Dermis microvascular lymphatic vessel endothelial cell (primary cell): ENCODE measurements around the gene SORL1-AS1.

Source experiments
- DNase-seq, 2 donors: peaks; one replicate each; pipeline versions ENCODE4 v3.0.0 to v3.0.0-alpha.2; 2010; ENCODE audit warnings: low read depth in 2 of 2

The SORL1-AS1 gene

DNA sequence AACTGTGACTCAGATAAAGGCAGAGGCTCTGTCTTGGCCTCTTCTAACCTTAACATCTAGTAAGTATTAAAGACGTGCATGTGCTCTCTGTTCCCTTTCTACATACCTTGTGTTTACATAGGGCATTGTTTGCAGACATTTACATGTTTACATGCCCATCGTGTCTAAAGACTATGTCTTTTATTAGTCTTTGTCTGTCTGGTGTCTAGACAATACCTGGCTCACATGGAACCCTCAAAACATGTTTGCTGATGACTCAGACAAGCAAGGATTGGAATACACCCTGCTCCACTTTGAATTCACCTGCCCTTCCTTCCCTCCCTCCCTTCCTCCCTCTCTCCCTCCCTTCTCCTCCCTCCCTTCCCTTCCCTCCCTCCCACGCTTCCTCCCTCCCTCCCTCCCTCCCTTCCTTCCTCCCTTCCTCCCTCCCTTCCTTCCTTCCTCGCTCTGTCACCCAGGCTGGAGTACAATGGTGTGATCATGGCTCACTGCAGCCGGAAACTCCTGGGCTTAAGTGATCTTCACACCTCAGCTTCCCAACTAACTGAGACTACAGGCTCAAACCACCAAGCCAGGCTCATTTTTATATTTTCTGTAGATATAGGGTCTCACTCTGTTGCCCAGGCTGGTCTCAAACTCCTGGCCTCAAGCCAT is 23.7 kb upstream of the SORL1-AS1 start:
- DNase-seq: no peak

DNA sequence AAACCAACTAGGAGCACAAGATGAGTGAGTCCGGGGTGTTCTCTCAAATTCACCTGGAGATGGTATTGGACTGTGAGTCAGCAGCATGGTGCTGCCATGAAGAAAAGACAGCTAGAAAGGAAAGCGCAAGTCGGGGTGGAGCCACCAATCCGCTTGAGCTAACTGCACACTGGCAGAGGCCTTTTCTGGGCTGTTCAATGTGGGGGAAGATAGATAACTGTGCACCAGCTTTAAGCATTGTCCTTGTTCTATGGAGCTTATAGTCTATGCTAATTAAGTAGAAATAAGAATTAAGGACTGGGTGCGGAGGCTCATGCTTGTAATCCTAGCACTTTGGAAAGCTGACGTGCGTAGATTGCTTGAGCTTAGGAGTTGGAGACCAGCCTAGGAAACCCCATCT is 21.9 kb upstream of the SORL1-AS1 start:
- DNase-seq: no peak

DNA sequence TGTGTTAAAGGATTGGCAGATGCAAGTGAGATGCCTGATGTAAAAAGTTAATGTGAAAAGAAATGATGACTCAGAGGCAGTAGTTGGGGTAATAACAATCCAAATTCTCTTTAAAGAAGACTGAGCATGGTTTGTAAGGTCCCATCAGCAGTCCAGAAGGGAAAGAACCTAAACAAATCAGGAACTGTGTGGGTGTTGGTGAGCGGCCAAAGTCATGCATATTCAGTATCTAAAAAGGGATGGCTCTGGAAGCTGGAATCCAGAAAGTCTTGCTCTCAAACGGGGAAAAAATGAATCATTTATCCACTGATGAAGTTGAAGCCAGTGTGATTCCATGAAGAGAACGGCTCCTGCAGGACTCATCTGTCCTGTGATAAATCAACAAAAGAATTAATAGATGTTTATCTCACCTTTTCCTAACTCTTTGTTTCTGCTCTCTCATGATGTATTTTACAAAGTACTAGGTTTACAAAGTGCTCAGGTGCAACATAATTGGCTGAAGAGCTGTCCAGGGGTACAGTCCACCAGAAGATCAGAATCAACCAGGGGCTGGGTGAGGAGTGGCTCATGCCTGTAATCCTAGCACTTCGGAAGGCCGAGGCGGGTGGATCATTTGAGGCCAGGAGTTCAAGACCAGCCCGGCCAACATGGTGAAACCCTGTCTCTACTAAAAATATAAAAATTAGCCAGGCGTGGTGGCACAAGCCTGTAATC is 20.5 kb upstream of the SORL1-AS1 start:
- no peak for DNase-seq

DNA sequence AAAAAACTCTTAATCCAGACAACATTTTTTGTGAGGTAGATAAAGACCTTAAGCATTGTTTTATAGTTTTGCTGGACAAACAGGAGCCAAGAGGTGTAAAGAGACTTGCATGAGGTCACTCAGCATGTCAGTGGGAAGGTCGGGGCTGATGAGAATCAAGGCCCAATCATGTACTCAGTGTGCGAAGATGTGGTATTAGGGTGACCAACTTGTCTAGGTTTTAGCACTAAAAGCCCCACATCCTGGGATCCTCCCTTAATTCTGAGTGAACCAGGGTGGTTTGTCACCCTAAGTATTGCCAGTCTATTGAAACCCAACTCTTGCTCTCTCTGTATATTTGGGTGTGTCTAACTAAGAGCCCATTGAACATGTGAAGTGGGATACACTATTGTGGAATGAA is 19.5 kb upstream of the SORL1-AS1 start:
- DNase-seq: no peak

DNA sequence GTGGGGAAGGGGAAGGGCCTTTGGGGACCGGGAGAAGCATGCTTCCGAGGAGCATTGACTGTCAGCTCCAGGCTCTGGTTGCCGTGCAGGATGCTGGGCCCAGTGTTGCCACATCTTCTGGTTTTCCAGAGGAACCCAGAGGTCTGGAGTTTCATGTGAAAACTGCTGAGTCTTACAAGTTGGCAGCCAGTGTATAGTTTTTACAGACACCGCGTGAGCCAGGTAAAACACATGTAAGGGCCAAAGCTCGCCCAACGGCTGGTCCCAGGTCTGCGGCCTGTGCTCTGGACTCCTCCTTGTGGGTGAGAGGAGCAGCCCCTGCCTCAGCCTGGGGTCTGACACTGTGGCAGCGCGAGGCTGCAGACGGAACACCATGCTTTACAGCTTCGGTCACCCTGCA is 18.4 kb upstream of the SORL1-AS1 start:
- no peak for DNase-seq

DNA sequence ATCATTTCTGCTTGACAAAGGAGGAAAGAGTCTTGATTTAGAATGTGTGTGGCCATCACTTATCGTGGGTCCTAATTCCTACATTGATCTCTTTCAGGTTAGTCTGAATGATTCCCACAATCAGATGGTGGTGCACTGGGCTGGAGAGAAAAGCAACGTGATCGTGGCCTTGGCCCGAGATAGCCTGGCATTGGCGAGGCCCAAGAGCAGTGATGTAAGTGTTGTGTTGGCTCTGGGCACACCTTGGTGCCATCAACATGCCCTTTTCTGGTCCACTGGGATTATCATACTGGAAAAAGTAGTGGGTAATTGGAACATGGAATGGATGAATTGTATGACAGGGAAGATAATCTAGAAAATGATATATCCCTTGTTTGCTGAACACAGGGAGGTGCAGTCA is 17.1 kb upstream of the SORL1-AS1 start:
- DNase-seq: no peak

DNA sequence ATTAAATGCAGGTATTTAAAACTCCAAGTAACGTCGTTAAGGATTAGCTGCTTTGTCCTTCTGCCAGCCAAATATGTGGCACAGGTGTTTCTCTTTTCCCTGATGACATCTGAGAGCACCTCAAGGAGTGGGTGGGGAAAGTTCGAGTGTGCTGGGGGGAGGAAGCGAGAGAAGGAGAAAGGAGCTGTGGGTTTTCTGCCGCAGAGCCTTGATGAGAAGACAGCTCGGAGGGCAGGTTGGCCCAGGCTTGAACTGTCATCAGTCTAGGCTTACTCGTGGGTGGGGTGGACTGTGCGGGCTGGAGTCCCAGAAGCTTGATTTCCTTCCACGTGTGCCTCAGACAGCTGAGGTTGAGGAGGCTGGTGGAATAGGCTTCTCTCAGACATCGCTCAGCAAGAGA is 15.2 kb upstream of the SORL1-AS1 start:
- DNase-seq: no peak

DNA sequence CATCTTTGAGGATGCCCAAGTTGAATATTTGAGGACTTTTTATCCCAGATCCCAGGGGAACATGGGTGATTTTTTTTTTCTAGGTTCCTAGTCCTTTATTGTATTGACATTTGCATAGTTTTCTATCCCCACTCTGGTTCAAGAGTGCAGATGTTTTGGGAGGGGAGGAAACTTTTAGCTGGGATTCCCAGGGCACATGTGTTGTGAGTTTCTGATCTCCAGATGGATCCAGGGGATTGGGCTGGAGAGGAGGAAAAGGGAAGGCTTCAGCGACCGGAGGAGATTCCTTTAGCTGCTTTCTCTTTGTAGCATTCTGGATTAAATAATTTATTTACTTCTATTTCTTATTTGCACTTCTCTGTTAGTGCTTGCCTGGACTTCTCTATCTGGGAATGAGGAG is 14.7 kb upstream of the SORL1-AS1 start:
- no peak for DNase-seq

DNA sequence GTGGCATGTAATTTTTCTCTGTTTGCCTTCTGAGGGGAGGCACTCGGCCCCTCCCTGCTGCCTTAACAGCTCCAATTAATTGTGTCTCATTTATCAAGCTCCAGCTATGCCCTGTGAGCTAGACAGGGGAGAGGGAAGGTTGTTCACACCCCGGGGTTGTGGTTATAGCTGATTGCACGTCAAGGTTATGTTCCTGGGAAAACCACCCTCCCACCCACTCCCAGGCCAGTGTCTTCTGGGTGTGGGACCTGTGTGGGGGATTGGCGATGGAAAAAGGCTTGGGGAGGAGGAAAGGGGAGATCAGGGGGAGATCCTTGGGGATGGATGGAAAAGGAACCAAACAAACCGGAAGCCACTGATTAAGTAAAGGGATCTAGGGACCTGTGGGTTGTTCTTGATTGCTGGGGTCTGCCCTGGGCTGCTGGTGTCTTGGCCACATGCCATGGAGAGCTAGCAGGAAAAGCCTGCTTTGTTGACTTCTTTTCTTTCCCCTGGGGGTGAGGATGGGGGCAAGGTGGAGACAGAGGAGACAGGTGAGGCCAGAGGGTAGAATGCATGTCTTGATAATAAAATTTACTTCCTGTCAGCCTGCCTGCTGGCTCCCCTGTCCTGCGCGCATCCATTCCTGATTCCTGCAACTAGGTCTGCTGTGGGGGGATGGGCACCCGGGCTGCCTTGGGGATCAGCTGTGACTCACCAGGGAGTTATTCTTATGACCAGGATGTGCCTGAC is 13.5 kb upstream of the SORL1-AS1 start:
- peak in 1 of 2 donors; percentile 72 for DNase-seq

DNA sequence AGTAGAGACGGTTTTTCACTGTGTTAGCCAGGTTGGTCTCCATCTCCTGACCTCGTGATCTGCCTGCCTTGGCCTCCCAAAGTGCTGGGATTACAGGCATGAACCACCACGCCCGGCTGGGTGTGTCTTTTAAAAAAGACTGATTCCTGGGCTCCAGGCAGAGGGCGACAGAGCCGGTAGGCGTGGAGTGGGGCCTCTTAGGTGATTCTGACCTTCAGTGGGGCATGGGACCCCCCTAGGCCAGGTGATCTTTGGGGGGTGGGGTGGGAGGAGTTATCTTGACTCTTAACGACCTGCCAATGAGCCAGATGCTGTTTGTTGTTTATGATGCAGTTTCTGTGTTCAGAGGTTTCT is 12.9 kb upstream of the SORL1-AS1 start:
- DNase-seq: no peak

DNA sequence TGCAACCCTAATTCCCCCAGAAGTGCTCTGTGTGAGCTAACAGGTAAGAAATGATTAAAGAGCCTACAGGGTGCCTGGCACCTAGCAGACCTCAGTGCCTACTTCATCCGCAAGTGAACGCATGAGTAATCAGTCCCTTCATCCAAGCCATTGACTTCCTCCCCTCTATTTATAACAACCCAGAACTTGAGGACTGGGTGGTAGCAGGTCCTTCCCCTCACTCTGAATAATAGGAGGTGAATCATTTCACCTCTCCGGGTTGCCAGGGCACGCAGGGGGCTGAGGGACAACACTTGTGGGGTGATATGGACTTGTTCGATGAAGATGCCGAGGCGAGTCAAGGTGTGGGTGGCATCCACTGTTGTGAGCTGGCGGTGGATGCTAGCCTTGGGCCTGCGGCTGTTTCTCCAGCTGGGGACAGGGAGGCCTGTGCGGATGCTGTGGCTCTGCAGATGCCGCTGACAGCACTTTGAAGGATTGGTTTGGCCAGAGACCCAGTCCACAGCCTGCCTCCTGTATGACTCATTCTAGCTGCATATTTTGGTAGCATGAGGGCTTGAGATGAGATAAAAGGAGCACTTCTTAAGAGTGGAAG is 11.7 kb upstream of the SORL1-AS1 start:
- DNase-seq: peak in 1 of 2 donors; percentile 48

DNA sequence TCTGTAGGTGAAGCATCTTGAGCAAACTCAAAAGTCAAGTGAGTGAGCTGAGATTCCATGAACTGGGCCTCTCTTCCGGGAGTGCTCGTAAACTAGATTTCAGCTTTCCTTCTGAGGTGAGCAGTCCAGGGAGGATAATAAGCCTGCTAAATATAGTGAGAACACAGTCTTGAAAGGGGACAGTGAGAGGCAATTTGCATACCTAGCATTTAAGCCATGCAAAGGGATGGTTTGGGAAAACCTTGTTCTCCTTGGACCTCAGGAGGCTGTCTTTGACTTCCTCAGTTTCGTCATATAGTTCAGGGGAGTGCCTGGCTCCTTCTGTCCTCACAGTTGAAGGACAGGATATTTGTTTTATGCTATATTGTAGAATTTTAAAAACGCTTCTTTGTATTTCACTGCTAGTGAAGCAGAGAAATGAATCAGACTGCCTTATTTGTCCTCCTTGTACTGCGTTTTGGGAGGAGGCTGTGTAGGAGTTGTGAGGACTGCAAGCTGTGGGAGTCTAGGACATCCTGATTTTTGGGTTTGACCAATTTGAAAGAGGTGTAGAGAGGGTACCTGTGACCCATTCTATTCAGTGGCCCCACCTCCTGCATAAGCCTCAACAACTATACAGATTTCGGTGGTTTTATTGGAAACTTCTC is 11.0 kb upstream of the SORL1-AS1 start:
- no peak for DNase-seq

DNA sequence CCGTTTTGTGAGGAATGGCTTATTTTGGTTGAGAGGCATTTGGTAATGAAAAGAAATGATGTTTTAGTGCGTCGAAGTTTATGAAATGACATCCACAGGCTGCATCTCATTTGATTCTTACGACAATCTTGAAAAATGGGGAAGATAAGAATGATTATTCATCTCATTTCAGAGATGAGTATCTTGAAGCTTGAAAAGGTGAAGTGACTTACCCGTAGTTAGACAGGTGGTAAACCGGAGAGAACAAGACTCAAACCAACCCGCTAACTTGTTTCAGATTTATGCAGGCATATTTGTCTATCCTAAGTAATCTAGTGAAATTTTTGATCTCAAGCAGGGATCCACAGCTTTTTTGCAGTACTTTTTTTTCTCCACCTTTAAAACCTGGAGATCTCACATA is 9.1 kb upstream of the SORL1-AS1 start:
- DNase-seq: no peak

DNA sequence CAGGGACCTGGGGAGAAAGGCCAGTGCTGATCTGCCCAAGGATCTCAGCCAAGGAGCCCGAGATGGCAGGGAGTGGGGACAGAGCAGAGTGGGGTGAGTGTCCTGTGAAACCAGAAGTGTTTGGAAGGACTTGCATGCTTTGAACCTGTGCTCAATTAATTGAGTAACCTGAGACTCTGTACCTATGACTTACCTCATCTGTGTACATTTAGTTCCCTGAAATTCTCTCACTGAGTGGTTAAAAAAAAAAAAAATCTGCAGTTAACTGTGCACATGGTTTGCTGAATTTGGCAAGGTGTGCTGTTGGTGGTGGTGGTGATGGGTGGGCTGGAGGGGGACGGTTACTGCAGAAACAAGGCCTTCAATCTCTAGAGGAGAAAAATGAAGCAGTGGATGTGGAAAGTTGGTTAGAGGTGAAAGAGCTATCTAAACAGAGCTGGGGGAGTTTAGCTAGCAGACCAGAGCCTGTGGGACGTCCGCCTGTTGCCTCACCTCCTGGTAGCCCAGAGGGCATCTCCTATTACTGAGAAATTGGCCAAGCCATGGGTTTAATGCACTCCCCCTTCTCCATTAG is 8.3 kb upstream of the SORL1-AS1 start:
- DNase-seq: no peak

DNA sequence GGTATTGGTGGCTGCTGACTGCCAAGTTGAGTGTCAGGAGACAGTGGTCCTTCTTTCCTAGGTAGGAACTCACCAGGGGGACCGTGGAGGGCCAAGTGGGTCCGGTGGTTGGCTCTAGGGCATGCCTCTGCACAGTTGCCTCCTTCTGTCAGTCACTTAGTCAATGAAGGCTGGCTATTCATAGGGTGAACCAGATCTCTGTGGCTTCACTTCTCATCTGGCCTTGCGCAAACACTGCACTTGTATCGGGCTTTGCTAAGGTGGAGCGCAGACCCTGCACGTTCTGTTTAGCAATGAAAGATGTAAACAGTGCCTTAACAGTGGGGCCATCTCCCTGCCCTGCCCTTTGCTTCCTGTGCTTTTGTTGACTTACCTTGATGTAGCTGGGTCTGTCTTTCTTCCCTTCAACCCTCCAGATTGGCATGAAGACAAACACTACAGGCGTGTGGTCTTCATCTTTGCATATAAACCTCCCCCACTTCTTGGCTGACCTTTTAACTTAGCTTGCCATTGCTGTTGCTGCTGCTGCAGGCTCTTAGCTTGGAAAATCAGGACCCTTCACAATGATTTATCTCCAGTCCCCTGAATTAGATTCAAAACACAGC is 6.7 kb upstream of the SORL1-AS1 start:
- no peak for DNase-seq

DNA sequence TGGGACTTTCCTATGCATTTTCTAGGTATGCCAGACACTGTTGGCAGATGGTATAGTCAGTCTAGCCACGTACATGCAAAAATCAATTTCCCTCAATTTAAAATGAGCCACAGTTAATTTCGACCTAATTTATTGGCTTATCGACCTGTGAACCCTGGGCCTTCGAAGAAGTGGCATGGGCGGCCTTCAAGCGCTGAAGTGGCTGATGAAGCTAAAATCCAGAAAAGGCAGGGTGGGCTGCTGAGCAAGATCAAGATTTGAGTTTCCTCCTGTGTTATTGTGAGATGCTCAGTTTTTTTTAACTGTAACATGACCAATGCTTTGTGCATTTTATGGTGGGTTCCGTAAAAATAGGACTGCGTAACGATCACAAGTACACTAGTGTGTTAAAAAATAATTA is 5.8 kb upstream of the SORL1-AS1 start:
- DNase-seq: no peak

DNA sequence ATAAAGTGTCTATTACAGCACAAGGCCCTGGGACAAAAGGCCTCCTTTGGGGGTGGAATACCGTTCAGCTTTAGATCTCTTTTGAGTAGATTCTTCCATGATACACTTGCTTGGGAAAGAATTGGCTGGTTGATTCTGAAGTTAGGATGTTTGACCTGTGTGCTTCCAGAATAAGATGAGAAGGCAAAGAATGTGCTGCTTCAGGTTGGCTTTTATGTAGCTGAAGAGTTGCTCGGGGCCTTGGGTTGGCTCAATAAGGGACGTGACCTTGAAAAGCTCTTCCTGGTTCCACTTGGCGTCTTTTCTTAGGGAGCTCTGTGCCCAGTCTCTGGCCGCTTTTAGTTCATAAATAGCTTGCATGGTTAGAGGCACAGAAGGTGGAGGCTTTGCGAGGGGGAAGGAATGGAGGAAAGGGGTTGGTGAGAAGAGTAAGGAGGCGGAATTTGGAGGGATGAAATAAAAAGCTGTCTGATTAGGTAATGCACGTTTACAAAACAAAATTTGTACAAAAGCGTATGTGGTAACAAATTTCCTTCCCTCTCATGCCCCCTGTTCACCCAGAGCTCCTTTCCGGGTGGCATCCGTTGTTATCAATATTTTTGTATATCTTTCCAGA is 4.2 kb upstream of the SORL1-AS1 start:
- DNase-seq: no peak

DNA sequence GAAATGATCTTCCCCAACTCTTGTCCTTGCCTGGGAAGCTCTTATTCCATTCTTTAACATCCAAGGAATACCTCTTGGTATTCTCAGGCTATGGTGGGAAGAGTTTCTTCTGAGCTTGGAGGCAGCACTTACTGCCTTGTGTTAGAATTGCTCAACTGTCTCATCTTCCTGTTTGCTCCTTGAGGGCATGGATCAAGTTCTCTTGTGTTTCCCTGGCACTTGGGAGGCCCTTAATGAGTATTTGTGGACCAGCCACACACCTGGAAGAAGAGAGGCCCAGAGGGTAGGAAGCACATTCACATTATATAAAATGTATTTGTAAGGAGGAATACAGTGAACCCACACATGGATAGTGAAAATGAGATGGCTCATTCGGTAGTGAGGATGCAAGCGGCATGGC is 3.4 kb upstream of the SORL1-AS1 start:
- DNase-seq: no peak

DNA sequence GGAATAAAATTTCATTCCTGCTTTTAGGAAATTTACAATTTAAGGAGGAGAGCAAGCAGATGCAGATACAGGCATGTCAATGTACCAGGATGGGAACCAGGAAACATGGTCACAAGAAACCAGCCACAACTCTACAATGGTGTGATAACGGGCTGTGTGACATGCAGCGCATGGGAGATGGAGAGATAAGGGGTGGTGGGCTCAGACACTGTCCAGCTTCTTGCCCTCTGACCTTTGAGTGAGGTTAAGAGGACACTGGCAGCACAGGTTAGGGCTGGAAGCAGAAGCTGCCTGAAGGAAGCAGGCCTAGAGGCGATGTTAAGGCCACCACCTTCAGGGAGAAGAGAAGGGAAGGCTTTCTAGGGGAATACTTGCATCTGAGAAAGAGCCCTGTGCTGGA is 2.3 kb upstream of the SORL1-AS1 start:
- DNase-seq: no peak

DNA sequence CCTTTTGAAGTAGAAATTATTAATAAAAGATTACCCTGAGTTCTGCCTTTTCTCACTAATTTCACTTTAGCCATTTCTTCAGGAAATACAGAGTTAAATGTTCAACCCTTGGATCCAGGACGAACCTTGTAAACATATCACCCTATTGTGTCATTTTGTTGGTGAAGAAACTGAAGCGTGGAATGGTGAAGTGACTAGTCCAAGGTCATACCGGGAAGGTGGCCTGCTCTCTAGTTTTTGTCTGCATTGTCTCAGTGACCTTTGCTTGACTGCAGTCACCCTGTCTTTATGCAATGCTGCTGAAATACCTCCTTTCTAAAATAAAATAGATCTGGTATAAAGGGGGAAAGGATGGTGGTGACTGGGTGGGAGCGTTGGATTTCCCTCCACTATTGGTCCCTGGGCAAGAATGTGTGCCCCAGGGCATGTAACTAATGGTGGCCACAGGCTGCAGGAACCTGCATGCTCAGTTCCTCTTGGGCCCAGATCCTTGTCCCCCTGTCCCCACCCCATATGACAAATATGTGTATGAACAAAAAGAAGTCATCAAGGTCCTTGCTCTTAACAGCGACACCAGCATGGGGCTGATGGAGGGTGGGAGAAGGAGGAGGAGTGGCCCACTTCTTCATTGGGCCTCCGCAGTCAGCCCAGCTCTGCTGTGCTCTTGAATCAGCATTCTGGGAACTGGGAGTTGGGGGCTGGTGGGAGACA is 977 bp upstream of the SORL1-AS1 start:
- DNase-seq: no peak
